Measurements from ENCODE around the gene FUOM. TPM values are rescaled to one million over a fixed set of nuclear protein-coding genes. Genes with fewer than 3 reads are reported as not detected.
"Not testable (repeated sequence)": the region's sequence is repeated elsewhere in the genome, so short reads cannot be mapped to it uniquely, and the experiment has no call there.

FUOM gene
- polyA plus RNA-seq, 1 donor from 2014 or later = 37.1 TPM

DNA sequence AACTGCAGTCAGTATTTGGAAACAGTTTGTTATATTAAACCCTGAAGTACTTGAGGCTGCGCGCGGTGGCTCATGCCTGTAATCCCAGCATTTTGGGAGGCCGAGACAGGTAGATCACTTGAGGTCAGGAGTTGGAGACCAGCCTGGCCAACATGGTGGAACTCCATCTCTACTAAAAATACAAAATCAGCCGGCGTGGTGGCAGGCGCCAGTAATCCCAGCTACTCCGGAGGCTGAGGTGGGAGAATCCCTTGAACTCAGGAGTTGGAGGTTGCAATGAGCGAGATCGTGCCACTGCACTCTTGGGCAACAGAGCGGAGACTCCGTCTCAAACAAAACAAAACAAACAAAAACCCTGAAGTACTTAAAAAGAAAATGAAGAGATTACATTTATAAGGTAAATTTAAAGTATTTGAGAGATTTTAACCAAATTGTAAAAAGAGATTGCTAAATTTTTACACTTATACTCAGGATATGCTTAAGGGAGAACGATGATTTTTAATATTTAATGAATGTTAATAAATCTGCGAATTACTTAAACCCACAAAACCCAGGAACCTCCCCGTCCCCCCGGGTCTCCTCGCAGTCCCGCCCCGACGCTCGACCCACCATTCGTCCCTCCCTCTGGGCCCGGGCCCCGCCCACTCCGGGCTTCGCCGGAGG is 35.7 kb upstream of the FUOM start:
- Mint-ChIP-seq H3K36me3 (peaks cover 7% of the 10 kb centered on the region), H3K9me3 (no peaks in the 10 kb centered on the region)

DNA sequence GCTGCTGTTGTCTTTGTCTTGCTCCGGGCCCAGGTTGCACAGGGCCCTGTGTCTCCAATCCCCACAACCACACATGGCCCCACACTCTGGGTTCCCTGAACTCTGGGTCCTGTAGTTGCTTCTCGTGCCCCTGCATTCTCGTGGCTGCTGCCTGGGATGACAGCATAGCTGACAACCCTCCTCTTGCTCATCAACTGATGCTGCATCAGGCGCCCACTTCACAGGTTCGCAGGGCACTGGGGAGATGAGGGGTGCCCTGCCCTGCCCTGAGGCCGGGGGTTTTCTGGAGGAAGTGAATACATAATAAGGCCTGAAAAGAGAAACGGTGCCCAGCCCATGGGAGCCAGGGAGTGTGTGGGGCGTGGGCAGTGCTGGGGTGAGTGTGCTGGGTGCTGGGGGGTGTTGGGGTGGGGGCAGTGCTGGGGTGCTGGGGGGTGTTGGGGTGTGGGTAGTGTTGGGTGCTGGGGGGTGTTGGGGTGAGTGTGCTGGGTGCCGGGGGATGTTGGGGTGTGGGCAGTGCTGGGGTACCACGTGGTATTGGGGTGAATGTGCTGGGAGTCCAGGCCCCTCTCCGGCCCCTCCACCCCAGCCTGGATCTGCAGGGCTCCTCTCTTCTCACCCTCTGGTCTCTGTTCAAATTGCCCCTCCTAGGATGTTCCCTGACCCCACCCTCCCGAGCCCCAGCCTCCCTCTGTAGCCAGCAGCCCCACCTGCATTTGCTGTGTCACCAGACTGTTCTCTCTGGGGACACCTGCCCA is 34.1 kb upstream of the FUOM start:
- Mint-ChIP-seq H3K4me1 (peaks cover 35 to 39% (median 39%) of the 10 kb centered on the region in 3 donors), H3K36me3 (peaks cover 4% of the 10 kb centered on the region), H3K9me3 (no peaks in the 10 kb centered on the region), H3K4me3 (peak overlapping the region; percentile 38 to 93 (median 90)), H3K27me3 (no peaks in the 10 kb centered on the region), H3K27ac (peak overlapping the region; percentile 81 to 93 (median 83))

More for the DNA sequence above, 35.7 kb upstream of the FUOM start:
- H3K27ac Mint-ChIP-seq = peak overlapping the region; percentile 75 to 97 (median 77)
- H3K27me3 Mint-ChIP-seq = no peaks in the 10 kb centered on the region
- H3K4me1 Mint-ChIP-seq = peaks cover 33 to 36% (median 33%) of the 10 kb centered on the region in 3 donors
- peak overlapping the region; percentile 88 to 94 (median 90) for H3K4me3 Mint-ChIP-seq

DNA sequence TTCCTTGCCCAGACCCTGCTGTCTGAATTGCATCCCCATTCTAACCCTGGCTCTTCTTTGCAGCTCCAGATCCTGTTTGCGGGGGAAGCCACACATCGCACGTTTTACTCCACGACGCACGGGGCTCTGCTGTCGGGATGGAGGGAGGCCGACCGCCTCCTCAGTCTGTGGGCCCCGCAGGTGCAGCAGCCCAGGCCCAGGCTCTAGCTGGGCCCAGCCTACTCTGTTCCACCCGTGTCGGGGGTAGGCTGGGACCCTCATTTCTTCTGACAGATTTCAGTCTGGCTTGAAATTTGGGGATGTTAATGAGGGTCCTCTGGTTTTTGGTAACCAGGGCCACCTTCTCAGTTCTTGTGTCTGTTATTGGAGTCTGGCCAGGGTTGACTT is 33.4 kb upstream of the FUOM start:
- H3K27ac Mint-ChIP-seq = peak overlapping the region; percentile 81 to 93 (median 83)
- peaks cover 35 to 39% (median 39%) of the 10 kb centered on the region in 3 donors for H3K4me1 Mint-ChIP-seq
- no peaks in the 10 kb centered on the region for H3K9me3 Mint-ChIP-seq
- H3K4me3 Mint-ChIP-seq = peak overlapping the region; percentile 12 to 97 (median 90)
- no peaks in the 10 kb centered on the region for H3K27me3 Mint-ChIP-seq
- peaks cover 3% of the 10 kb centered on the region for H3K36me3 Mint-ChIP-seq

DNA sequence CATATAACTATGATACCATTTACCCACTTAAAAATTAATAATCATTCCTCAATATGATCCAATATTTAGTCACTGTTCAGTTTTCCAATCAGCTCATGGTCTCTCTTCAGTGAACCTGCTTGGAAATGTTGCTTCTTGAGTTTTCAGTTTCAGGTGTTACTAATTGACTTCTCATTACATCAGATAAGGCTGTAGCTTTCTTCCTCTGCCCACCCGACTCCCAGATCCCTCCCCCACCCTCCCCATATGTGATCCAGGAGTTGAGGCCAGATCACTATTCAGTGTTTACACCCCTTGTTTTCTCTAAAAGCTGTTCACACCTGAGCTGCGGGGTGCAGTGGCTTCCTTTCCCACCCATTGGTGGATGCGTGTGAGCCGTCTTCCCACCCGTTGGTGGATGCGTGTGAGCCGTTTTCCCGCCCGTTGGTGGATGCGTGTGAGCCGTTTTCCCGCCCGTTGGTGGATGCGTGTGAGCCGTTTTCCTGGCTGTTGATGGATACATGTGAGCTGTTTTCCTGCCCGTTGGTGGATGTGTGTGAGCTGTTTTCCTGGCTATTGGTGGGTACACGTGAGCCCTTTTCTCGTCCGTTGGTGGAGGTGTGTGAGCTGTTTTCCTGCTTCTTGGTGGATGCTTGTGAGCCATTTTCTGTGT is 32.9 kb upstream of the FUOM start:
- Mint-ChIP-seq H3K27me3 (no peaks in the 10 kb centered on the region), H3K36me3 (peaks cover 5% of the 10 kb centered on the region), H3K4me1 (peaks cover 32 to 40% (median 40%) of the 10 kb centered on the region in 3 donors), H3K4me3 (peak overlapping the region; percentile 90 to 98 (median 96)), H3K9me3 (no peaks in the 10 kb centered on the region), H3K27ac (peak overlapping the region; percentile 83 to 94 (median 93))

DNA sequence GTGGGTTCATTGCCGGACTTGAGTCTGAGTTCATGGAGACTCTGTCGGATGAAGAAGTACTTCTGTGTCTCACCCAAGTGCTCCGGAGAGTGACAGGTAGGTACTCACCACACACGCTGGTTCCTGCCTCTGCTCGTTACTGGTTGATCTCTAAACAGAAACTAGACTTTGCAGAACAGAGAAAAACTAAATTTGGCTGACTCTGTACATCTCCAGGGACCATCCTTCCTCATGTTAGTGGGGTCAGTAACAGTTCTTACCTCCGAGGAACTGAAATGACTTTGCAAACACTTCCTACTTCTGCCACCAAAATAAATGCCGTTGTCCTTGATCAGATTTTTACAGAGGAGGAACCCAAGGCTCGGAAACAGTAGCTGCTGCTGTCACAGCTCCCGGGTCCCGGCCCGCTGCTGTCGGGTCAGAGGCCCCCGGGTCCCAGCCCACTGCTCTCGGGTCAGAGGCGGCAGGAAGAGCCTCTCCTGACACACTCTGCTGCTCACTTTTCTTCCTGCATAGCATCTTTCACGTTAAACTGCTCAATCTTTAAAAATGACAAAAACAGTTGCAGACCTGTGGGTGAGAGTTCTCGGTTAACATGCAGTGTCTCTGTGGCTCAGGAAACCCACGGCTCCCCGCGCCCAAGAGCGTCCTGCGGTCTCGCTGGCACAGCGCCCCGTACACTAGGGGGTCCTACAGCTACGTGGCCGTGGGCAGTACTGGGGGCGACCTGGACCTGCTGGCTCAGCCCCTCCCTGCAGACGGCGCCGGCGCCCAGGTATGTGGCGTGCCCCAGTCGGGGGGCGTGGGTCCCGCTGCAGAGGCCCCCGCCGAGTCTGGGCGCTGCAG is 31.4 kb upstream of the FUOM start:
- H3K4me1 Mint-ChIP-seq = peaks cover 21 to 34% (median 32%) of the 10 kb centered on the region in 3 donors

DNA sequence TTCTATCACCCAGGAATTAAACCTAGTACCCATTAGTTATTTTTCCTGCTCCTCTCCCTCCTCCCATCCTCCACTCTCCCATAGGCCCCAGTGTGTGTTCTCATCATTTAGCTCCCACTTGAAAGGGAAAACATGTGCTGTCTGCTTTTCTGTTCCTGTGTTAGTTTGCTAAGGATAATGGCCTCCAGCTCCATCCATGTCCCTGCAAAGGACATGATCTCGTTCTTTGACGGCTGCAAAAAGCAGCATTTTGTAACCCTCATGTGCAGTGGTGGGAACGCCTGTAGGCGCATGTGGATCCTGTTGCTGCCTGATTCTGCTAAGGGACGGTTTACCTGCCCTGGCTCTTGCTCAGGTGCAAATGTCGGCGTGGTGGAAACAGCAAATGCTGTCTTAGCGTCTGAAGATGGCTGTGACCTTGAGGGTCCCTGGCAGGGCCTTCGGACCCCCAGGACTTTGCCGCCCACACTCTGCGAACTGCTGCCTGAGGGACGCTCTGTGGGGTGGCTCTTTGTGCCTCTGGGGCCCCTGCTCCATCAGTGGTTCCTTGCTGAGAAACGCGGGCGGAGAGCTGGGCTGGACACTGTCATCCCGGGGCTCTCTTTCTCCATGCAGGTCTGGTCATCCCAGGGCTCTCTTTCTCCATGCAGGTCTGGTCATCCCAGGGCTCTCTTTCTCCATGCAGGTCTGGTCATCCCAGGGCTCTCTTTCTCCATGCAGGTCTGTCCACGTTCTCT is 30.6 kb upstream of the FUOM start:
- H3K4me1 Mint-ChIP-seq = peaks cover 21 to 32% (median 31%) of the 10 kb centered on the region in 3 donors

More for the DNA sequence above, 31.4 kb upstream of the FUOM start:
- Mint-ChIP-seq H3K27ac (peak overlapping the region; percentile 83 to 97 (median 94)), H3K4me3 (peak overlapping the region; percentile 90 to 98 (median 96)), H3K27me3 (no peaks in the 10 kb centered on the region), H3K9me3 (no peaks in the 10 kb centered on the region), H3K36me3 (peaks cover 3% of the 10 kb centered on the region)

DNA sequence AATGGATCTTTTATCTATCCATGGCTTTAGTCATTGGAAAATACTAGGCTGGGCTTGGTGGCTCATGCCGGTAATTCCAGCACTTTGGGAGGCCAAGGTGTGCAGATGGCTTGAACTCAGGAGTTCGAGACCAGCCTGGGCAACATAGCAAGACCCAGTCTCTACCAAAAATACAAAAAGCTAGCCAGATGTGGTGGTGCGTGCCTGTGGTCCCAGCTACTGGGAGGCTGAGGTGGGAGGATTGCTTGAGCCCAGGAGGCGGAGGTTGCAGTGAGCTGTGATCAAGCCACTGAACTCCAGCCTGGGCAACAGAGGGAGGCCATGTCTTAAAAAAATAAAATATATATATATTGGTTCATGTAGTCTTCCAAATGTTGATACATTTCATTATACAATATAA is 29.1 kb upstream of the FUOM start:
- not testable (repeated sequence) for H3K9me3 Mint-ChIP-seq, H3K27me3 Mint-ChIP-seq, H3K4me3 Mint-ChIP-seq, H3K36me3 Mint-ChIP-seq, H3K27ac Mint-ChIP-seq
- peaks cover 23 to 33% (median 30%) of the 10 kb centered on the region in 3 donors for H3K4me1 Mint-ChIP-seq

More for the DNA sequence above, 30.6 kb upstream of the FUOM start:
- Mint-ChIP-seq H3K4me3 (peak overlapping the region; percentile 90 to 98 (median 96)), H3K36me3 (peaks cover 3% of the 10 kb centered on the region), H3K9me3 (no peaks in the 10 kb centered on the region), H3K27ac (peak overlapping the region; percentile 83 to 97 (median 94)), H3K27me3 (no peaks in the 10 kb centered on the region)

DNA sequence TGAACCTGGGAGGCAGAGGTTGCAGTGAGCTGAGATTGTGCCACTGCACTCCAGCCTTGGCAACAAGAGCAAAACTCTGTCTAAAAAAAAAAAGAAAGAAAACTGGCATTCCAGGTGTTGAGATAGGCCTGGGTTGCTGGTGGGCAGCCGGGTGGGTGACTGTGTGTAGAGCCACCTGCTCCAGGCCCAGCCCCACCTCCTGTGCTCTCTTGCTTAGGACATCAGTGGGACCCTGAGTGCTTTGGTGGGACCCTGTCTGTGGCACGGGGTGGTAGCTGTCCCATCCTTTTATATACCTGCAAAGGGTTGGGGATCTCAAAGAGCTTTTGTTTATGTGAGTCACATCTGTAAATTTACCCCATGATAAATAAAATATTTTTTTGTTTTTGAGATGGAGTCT is 27.4 kb upstream of the FUOM start:
- Mint-ChIP-seq H3K4me3 (no peak overlapping the region), H3K36me3 (peaks cover 3% of the 10 kb centered on the region), H3K27me3 (no peaks in the 10 kb centered on the region), H3K4me1 (peaks cover 23 to 28% (median 25%) of the 10 kb centered on the region in 3 donors), H3K9me3 (no peaks in the 10 kb centered on the region), H3K27ac (no peak overlapping the region)

DNA sequence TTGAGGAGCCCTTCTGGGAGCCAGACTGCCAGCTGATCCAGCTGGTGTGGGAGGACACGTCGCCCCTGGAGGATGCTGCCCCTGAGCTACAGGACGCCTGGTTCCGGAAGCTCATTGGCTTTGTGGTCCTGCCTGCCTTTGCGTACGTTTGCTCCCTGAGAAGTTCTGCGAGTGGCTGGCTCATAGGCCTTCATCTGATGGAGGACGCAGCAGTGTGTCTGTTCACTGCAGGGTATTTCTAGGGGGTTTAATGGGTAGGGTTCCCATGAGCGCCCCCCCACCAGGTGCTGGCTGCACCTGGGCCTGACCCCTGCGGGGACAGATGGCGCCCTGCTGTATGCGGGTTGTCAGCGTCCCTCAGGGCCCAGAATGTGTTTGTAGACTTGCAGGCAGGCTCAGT is 26.3 kb upstream of the FUOM start:
- Mint-ChIP-seq H3K27me3 (no peaks in the 10 kb centered on the region), H3K4me3 (peak overlapping the region in 1 of 4 donors; percentile 57), H3K4me1 (peaks cover 21 to 27% (median 23%) of the 10 kb centered on the region in 3 donors), H3K9me3 (no peaks in the 10 kb centered on the region), H3K27ac (peak overlapping the region in 1 of 3 donors; percentile 54), H3K36me3 (peaks cover 3% of the 10 kb centered on the region)

DNA sequence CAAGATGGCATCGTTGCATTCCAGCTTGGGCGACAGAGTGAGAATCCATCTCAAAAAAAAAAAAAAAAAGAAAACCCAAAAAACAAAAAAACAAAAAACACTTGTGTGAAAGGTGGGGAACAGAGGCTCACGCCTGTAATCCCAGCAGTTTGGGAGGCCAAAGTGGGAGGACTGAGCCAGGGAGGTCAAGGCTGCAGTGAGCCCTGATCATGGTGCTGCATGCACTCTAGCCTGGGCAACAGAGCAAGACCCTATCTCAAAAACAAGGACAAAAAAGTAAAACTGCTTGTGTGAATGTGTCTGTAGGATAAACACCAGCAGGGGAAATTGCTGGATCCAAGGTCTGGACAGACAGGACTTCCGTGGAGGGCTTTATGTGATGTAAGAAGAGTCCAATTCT is 25.7 kb upstream of the FUOM start:
- Mint-ChIP-seq H3K9me3 (no peaks in the 10 kb centered on the region), H3K27me3 (no peaks in the 10 kb centered on the region), H3K4me3 (peak overlapping the region in 1 of 4 donors; percentile 86), H3K36me3 (peaks cover 3% of the 10 kb centered on the region), H3K4me1 (peaks cover 17 to 24% (median 21%) of the 10 kb centered on the region in 3 donors), H3K27ac (no peak overlapping the region)

DNA sequence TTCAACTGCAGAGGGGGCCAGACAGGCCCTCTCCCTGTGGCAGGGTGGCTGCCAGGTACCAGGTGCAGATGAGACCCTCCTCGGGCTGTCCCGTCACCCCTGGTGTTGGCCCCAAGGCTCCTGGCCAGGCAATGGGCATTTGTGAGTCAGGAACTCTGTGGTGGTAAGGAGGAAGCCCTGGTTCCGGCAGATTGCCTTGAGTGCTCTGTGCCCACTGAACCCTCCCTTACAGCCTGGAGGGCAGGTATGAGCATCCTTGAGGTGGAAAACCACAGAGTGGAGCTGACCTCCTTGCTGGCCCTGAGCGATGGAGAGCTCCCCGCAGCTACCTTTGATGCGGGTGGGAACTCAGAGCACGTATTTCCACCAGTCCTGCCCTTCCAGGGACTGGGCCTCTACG is 23.2 kb upstream of the FUOM start:
- Mint-ChIP-seq H3K27ac (peak overlapping the region in 2 of 3 donors; percentile 5 to 87), H3K27me3 (no peaks in the 10 kb centered on the region), H3K36me3 (peaks cover under 1% of the 10 kb centered on the region), H3K4me3 (peak overlapping the region; percentile 79 to 91 (median 87)), H3K4me1 (peaks cover 13 to 21% (median 16%) of the 10 kb centered on the region in 3 donors), H3K9me3 (no peaks in the 10 kb centered on the region)

DNA sequence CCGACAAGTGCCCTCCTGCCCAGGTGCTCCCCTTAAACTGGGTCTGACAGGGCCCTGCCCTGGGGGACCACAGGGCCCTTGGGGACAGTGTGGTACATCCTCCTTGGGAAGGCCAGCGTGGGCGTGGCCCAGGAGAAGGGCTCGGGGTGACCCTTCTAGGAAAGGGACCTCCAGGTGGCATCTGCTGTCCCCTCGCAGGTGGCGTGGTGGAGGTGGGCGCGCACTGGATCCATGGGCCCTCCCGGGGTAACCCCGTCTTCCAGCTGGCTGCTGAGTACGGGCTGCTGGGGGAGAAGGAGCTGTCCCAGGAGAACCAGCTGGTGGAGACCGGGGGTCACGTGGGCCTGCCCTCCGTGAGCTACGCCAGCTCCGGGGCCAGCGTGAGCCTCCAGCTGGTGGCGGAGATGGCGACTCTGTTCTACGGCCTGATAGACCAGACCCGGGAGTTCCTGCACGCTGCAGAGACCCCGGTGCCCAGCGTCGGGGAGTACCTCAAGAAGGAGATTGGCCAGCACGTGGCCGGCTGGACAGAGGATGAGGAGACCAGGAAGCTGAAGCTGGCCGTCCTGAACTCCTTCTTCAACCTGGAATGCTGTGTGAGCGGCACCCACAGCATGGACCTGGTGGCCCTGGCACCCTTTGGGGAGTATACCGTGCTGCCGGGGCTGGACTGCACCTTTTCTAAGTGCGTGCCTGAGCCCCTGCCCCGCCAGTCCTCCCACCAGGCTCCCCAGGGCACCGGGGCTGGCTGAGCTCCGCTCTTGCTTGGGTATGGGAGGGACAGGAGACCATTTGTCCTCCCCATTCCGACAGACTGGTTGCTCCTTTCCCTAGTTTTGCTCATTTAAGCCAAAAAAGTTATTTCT is 22.2 kb upstream of the FUOM start:
- H3K9me3 Mint-ChIP-seq = no peaks in the 10 kb centered on the region
- H3K4me3 Mint-ChIP-seq = peak overlapping the region; percentile 79 to 91 (median 87)
- H3K4me1 Mint-ChIP-seq = peaks cover 13 to 21% (median 16%) of the 10 kb centered on the region in 3 donors
- no peaks in the 10 kb centered on the region for H3K36me3 Mint-ChIP-seq
- no peaks in the 10 kb centered on the region for H3K27me3 Mint-ChIP-seq
- H3K27ac Mint-ChIP-seq = peak overlapping the region in 2 of 3 donors; percentile 78 to 87

Data from IgD-negative memory B cell (primary cell).